Endothelial cell (in vitro differentiated cells): Measurements from ENCODE around the gene REC114. TPM values are rescaled to one million over a fixed set of nuclear protein-coding genes. Genes with fewer than 3 reads are reported as not detected.
"Not testable (repeated sequence)": the region's sequence is repeated elsewhere in the genome, so short reads cannot be mapped to it uniquely, and the experiment has no call there.

Experiments
- DNase-seq: peaks from one replicate; pipeline ENCODE4 v3.0.0; 2021; ENCODE audit warnings: low spot score
- H3K27ac Mint-ChIP-seq: one replicate; pipeline ENCODE4 v1.8.0; 2021; ENCODE audit warnings: mixed read lengths, inconsistent platforms; ENCODE audit not compliant: unreplicated experiment
- H3K27me3 Mint-ChIP-seq: one replicate; pipeline ENCODE4 v1.8.0; 2021; ENCODE audit warnings: mild to moderate bottlenecking, moderate library complexity, mixed read lengths, inconsistent platforms; ENCODE audit not compliant: unreplicated experiment
- H3K36me3 Mint-ChIP-seq: one replicate; pipeline ENCODE4 v1.8.0; 2021; ENCODE audit warnings: mild to moderate bottlenecking, low read depth, mixed read lengths, inconsistent platforms; ENCODE audit not compliant: unreplicated experiment
- H3K4me1 Mint-ChIP-seq: one replicate; pipeline ENCODE4 v1.8.0; 2021; ENCODE audit warnings: mild to moderate bottlenecking, mixed read lengths, inconsistent platforms; ENCODE audit not compliant: unreplicated experiment
- H3K4me3 Mint-ChIP-seq: one replicate; pipeline ENCODE4 v1.8.0; 2021; ENCODE audit warnings: mild to moderate bottlenecking, mixed read lengths, inconsistent platforms; ENCODE audit not compliant: unreplicated experiment
- H3K9me3 Mint-ChIP-seq: one replicate; pipeline ENCODE4 v1.8.0; 2021; ENCODE audit warnings: mixed read lengths, inconsistent platforms; ENCODE audit not compliant: unreplicated experiment
- CTCF ChIP-seq: fragments of 200-600 bp; sonication (generic); IDR thresholded peaks from one replicate; pipeline ENCODE4 v1.5.0; 2021; ENCODE audit warnings: antibody characterized with exemption; ENCODE audit not compliant: unreplicated experiment
- total RNA-seq: library from RNA; stranded (reverse); fragmentation: NEBNext Ultra II Directional; extraction: Animal tissue kit (Norgen Biotek cat#: 25700); gene quantifications from one replicate; pipeline ENCODE4 v1.2.1, GENCODE V29; 2021; ENCODE audit not compliant: unreplicated experiment

Gene REC114
- total RNA-seq, 1 donor from 2014 or later: not detected

GRCh38 chr15:73437543-73438109 is 5.3 kb upstream of the REC114 start:
- Mint-ChIP-seq H3K27me3 (no peaks in the 10 kb centered on the region), H3K4me1 (no peaks in the 10 kb centered on the region), H3K27ac (no peak overlapping the region), H3K9me3 (no peaks in the 10 kb centered on the region), H3K4me3 (no peak overlapping the region), H3K36me3 (no peaks in the 10 kb centered on the region)
- no peak for TF ChIP-seq CTCF
- no peak for DNase-seq

GRCh38 chr15:73438651-73439050 is 4.3 kb upstream of the REC114 start:
- peaks cover 2% of the 10 kb centered on the region for H3K27me3 Mint-ChIP-seq
- no peak overlapping the region for H3K27ac Mint-ChIP-seq
- no peaks in the 10 kb centered on the region for H3K9me3 Mint-ChIP-seq
- no peaks in the 10 kb centered on the region for H3K4me1 Mint-ChIP-seq
- no peak for DNase-seq
- H3K4me3 Mint-ChIP-seq: no peak overlapping the region
- no peak for TF ChIP-seq CTCF
- H3K36me3 Mint-ChIP-seq: no peaks in the 10 kb centered on the region

GRCh38 chr15:73440571-73440970 is 2.4 kb upstream of the REC114 start:
- peaks cover 2% of the 10 kb centered on the region for H3K27me3 Mint-ChIP-seq

GRCh38 chr15:73442421-73442820 is 543 bp upstream of the REC114 start:
- Mint-ChIP-seq H3K4me3 (no peak overlapping the region), H3K27me3 (peaks cover 2% of the 10 kb centered on the region), H3K27ac (no peak overlapping the region), H3K36me3 (no peaks in the 10 kb centered on the region), H3K9me3 (no peaks in the 10 kb centered on the region), H3K4me1 (no peaks in the 10 kb centered on the region)
- DNase-seq: no peak
- no peak for TF ChIP-seq CTCF

More at GRCh38 chr15:73440571-73440970, 2.4 kb upstream of the REC114 start:
- Mint-ChIP-seq H3K36me3 (no peaks in the 10 kb centered on the region), H3K4me3 (no peak overlapping the region), H3K4me1 (no peaks in the 10 kb centered on the region), H3K9me3 (no peaks in the 10 kb centered on the region), H3K27ac (no peak overlapping the region)
- TF ChIP-seq CTCF: no peak
- no peak for DNase-seq

- not testable (repeated sequence) for H3K4me1 Mint-ChIP-seq, H3K27ac Mint-ChIP-seq, DNase-seq, H3K9me3 Mint-ChIP-seq, H3K4me3 Mint-ChIP-seq, H3K36me3 Mint-ChIP-seq, H3K27me3 Mint-ChIP-seq
Observed at GRCh38 chr15:73447471-73447870, 4.5 kb downstream of the REC114 start.

DNA sequence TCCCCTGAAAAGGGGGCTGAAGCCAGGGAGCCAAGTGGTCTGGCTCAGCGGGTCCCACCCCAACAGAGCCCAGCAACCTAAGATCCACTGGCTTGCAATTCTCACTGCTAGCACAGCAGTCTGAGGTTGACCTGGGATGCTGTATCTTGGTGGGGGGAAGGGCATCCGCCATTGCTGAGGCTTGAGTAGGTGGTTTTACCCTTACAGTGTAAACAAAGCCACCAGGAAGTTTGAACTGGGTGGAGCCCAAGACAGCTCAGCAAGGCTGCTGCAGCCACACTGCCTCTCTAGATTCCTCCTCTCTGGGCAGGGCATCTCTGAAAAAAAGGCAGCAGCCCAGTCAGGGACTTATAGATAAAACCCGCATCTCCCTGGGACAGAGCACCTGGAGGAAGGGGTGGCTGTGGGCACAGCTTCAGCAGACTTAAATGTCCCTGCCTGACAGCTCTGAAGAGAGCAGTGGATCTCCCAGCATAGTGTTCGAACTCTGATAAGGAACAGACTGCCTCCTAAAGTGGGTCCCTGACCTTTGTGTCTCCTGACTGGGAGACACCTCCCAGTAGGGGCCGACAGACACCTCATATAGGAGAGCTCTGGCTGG is 5.3 kb downstream of the REC114 start:
- not testable (repeated sequence) for H3K4me1 Mint-ChIP-seq, H3K36me3 Mint-ChIP-seq, DNase-seq, H3K9me3 Mint-ChIP-seq, H3K4me3 Mint-ChIP-seq, H3K27me3 Mint-ChIP-seq, H3K27ac Mint-ChIP-seq

DNA sequence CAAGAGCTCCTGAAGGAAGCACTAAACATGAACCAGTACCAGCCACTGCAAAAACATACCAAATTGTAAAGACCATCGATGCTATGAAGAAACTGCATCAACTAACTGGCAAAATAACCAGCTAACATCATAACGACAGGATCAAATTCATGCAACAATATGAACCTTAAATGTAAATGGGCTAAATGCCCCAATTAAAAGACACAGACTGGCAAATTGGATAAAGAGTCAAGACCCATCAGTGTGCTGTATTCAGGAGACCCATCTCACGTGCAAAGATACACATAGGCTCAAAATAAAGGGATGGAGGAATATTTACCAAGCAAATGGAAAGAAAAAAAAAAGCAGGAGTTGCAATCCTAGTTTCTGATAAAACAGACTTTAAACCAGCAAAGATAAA is 7.0 kb downstream of the REC114 start:
- H3K27me3 Mint-ChIP-seq, H3K4me3 Mint-ChIP-seq, DNase-seq: not testable (repeated sequence)

More for the DNA sequence above, 7.0 kb downstream of the REC114 start:
- H3K9me3 Mint-ChIP-seq, H3K27ac Mint-ChIP-seq, H3K4me1 Mint-ChIP-seq, H3K36me3 Mint-ChIP-seq: not testable (repeated sequence)
